HUES48 (cell line): ENCODE measurements around the gene CARF.
"Not testable (repeated sequence)": the region's sequence is repeated elsewhere in the genome, so short reads cannot be mapped to it uniquely, and the experiment has no call there.

ENCODE experiments used
- H3K27ac ChIP-seq: one replicate; pipeline ENCODE4 v1.7.0; 2013; ENCODE audit warnings: low read depth, low read length, inconsistent platforms
- H3K27me3 ChIP-seq: 2 replicates; pipeline ENCODE4 v1.6.1; 2013; ENCODE audit warnings: mild to moderate bottlenecking, low read length; ENCODE audit not compliant: control insufficient read depth, insufficient read depth
- H3K36me3 ChIP-seq: 2 replicates; pipeline ENCODE4 v1.6.1; 2013; ENCODE audit warnings: low read length; ENCODE audit not compliant: control insufficient read depth, insufficient read depth
- H3K4me1 ChIP-seq: 2 replicates; pipeline ENCODE4 v1.6.1; 2013; ENCODE audit warnings: mild to moderate bottlenecking, low read length; ENCODE audit not compliant: control insufficient read depth, insufficient read depth
- H3K4me3 ChIP-seq: 2 replicates; pipeline ENCODE4 v1.5.1; 2013; ENCODE audit warnings: mild to moderate bottlenecking, low read depth, low read length
- H3K9ac ChIP-seq: 2 replicates; pipeline ENCODE4 v1.6.1; 2013; ENCODE audit warnings: mild to moderate bottlenecking, low read depth, low read length, moderate library complexity
- H3K9me3 ChIP-seq: 2 replicates; pipeline ENCODE4 v1.6.1; 2013; ENCODE audit warnings: low read length; ENCODE audit not compliant: control insufficient read depth, insufficient read depth

CARF gene

DNA sequence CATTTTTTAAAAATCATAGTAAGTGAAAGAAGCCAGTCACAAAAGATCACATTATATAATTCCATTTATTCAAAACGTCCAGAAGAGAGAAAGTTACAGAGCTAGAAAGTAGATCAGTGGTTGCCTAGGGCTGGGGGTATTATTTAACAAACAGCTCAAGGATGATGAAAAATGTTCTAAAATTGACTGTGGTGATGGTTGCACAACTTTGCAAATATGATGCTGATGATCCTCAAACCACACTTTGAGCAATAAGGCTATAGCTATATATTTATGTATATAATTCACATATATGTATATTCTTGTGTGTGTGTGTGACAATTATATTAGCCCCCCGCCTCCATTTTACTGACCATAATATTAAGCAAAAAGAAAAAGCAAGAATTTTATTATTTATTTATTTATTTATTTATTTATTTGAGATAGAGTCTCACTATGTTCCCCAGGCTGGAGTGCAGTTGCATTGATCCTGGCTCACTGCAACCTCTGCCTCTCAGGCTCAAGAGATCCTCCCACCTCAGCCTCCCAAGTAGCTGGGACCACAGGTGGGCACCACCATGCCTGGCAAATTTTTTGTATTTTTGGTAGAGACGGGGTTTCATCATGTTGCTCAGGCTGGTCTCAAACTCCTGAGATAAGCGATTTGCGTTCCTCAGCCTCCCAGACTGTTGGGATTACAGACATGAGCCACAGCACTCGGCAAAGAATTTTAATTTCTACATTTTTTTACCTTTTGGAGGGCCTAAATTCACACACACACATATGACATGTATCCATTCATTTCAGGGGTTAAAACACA lies 2.5 kb upstream of the CARF start:
- no peaks in the 10 kb centered on the region for H3K4me1 ChIP-seq
- peaks cover 28% of the 10 kb centered on the region for H3K36me3 ChIP-seq
- no peak overlapping the region for H3K27ac ChIP-seq
- H3K9ac ChIP-seq = no peak overlapping the region
- H3K27me3 ChIP-seq = no peaks in the 10 kb centered on the region
- H3K9me3 ChIP-seq = no peaks in the 10 kb centered on the region
- H3K4me3 ChIP-seq = peak overlapping the region; percentile 99

DNA sequence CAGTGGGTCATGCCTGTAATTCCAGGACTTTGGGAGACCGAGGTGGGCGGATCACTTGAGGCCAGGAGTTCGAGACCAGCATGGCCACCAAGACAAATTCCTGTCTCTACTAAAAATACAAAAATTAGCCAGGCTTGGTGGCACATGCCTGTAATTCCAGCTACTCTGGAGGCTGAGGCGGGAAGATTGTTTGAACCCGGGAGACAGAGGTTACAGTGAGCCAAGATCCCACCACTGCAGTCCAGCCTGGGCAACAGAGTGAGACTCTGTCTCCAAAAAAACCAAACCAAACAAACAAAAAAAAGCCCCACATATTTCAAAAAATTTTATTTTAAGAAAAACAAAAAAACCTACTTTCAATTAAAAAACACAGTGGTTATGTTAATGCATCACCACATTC lies 1.8 kb upstream of the CARF start:
- not testable (repeated sequence) for H3K27ac ChIP-seq, H3K9me3 ChIP-seq, H3K4me1 ChIP-seq, H3K27me3 ChIP-seq
- Histone ChIP-seq H3K9ac (peak overlapping the region; percentile 88; the same call in 1 of the 2 replicates), H3K36me3 (peaks cover 27% of the 10 kb centered on the region), H3K4me3 (peak overlapping the region; percentile 99)

DNA sequence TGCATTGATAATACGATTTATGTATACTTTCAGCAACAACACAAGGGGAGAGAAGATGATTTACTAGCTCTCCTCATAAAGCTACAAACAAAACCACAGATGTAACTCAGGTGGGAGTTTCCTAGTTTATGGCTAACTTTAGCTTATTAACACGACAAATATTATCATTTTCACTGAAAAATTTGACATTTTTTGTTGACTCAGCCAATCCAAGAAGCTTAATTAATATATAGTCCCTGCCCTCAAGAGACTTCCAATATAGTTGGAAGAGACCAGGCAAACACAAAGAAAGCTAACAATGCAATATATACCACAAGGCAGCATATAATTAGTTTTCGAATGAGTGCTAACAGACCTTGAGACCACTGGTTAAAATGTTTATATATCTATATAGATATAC lies 1.4 kb upstream of the CARF start:
- no peaks in the 10 kb centered on the region for H3K4me1 ChIP-seq
- peaks cover 23% of the 10 kb centered on the region for H3K36me3 ChIP-seq
- no peaks in the 10 kb centered on the region for H3K9me3 ChIP-seq
- H3K9ac ChIP-seq = peak overlapping the region; percentile 88
- H3K4me3 ChIP-seq = peak overlapping the region; percentile 99
- no peak overlapping the region for H3K27ac ChIP-seq
- H3K27me3 ChIP-seq = no peaks in the 10 kb centered on the region

DNA sequence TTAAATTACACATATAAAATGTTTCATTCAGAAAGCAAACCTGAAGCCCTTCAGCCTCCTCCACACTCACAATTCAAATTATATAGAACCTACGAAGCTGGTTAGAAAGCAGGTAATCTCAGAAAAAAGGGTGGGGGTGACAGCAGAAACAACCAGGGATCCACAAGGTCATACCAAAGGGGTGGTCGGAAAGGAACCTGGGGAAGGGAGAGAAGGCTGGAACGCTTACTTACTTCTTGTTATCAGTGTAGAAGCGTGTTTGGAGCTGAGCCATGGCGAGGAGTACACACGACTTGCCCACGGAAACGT lies 918 bp upstream of the CARF start:
- Histone ChIP-seq H3K27ac (peak overlapping the region; percentile 92), H3K9me3 (no peaks in the 10 kb centered on the region), H3K4me3 (peak overlapping the region; percentile 99), H3K36me3 (peaks cover 18% of the 10 kb centered on the region), H3K4me1 (no peaks in the 10 kb centered on the region), H3K9ac (peak overlapping the region; percentile 88), H3K27me3 (no peaks in the 10 kb centered on the region)

DNA sequence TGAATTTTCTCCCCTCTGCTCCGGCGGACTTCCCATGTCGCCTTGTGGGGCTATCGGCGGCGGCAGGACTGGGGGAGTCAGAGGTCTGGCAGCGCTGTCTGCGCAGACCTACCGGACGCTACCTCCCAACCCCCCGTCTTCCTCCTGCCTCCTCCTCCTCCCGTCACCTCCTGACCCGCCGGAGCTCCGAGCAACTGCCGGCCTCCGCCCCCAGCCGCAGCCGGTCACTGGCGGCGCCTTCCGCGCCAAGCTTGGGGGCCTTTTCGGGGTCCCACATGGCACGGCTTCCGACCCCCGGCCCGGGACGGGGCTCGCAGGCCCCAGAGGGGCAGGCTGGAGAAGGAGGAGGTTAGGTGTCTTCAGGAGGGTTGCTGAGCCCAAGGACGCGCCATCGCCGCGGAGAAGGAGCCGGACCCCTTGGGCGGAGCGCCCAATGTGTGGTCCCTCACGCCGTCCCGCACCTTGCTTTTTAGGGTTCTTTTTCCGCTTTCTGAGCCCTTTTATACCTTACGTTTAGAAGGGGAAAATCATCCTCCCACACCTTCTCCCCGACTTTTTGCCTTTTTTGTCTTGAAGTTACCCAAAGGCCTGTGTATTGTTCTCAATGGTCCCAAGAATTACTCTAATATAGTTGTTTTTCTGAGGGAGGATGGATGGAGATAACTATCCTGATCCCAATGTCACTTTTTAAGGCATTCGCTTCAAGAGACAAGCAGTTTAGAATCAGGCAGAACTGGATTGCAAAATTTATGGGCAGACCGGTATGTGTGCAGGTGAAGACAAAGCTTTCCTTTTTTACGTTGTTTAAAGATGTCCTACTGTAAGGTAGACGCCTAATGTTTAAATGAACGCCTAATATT lies 497 bp downstream of the CARF start:
- H3K4me1 ChIP-seq, H3K27me3 ChIP-seq, H3K36me3 ChIP-seq, H3K9me3 ChIP-seq: not testable (repeated sequence)
- Histone ChIP-seq H3K27ac (peak overlapping the region; percentile 92), H3K9ac (peak overlapping the region; percentile 88; the same call in 1 of the 2 replicates), H3K4me3 (peak overlapping the region; percentile 99)

DNA sequence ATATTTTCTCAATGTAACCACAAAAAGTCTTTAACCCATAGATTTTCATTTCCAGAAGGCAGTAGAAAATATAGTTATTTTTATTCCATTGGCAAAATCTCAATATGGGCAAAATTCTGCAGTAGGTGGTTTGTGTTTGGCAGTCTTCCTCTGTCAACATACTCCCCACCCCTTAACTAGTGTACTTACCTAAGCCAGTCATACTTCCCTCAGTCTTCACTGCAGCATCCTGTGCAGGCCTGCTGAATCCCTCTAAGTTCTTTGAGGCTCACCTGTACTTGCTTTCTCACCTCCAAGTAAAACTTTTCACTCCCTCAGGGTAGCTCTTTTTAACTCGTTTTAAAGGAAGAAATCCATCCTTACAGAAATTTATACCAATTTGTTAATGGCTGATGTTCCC lies 6.8 kb downstream of the CARF start:
- Histone ChIP-seq H3K27ac (no peak overlapping the region), H3K9ac (no peak overlapping the region), H3K9me3 (no peaks in the 10 kb centered on the region), H3K27me3 (no peaks in the 10 kb centered on the region), H3K36me3 (no peaks in the 10 kb centered on the region), H3K4me3 (no peak overlapping the region), H3K4me1 (no peaks in the 10 kb centered on the region)

DNA sequence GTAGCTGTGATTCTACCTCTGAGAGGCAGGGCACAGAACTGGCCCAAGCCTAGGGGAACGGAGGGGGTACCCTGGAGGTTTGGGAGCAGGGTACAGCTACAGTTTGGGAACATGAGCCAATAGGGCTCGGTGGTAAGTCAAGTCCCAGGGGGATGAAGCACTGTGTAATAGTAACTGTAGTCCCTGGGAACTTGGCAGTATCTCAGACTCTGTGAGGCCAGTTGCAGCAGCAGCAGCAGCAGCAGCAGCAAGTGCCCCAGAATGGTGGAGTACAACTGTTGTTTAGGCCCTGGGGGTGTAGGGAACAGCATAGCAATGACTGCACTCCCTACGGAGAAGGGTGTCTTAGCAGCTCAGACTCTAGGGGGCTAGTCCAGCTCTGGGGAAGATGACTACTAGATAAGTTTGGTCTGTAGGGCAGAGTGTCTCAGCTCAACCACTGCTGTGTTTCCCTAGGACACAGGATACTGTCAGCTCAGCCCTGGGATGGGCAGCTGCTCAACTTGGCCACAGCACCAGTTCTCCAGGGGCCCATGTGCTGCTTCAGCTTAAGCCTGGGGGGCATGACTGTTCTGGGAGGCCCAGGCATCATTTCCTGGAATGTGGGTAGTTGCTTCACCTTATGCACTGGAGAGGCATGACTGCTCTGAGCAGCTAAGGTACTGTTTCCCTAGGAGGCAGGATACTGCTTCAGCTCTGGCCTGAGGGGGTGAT lies 20.5 kb downstream of the CARF start:
- Histone ChIP-seq H3K36me3 (no peaks in the 10 kb centered on the region), H3K9ac (no peak overlapping the region), H3K4me1 (no peaks in the 10 kb centered on the region), H3K4me3 (no peak overlapping the region), H3K27ac (no peak overlapping the region), H3K27me3 (no peaks in the 10 kb centered on the region), H3K9me3 (no peaks in the 10 kb centered on the region)

DNA sequence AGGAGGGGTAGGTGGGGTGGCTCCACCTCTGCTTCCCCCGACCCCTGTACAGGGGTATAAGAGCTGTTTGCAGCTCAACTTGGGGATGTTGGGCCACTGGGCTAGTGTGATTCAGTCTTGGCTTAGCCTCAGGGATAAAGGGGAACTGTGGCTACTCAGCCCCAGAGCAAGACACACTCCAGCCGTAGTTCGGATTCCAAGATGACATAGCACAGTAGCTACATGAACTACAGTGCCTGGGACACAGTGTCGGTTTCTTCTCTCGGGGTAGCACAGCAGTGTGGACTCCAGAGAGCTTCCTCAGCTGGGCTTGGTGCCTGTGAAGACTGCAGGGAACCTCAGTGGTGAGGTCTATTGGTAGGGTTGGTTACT lies 21.1 kb downstream of the CARF start:
- Histone ChIP-seq H3K4me1 (no peaks in the 10 kb centered on the region), H3K9ac (no peak overlapping the region), H3K4me3 (no peak overlapping the region), H3K36me3 (no peaks in the 10 kb centered on the region), H3K27ac (no peak overlapping the region), H3K27me3 (no peaks in the 10 kb centered on the region), H3K9me3 (no peaks in the 10 kb centered on the region)

DNA sequence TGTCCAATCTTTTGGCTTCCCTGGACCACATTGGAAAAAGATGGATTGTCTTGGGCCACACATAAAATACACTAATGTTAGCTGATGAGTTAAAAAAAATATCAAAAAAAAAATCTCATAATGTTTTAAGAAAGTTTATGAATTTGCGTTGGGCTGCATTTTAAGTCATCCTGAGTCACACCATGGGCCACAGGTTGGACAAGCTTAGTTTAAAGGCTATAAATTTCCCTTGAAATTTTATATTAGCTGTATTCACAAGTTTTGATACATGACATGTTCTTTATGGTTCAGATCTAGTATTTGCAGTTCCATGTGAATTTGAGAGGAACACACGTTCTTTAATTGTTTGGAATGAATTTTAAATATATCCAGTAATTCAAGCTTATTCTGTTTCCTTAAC lies 21.9 kb downstream of the CARF start:
- Histone ChIP-seq H3K9ac (no peak overlapping the region), H3K4me3 (no peak overlapping the region), H3K9me3 (no peaks in the 10 kb centered on the region), H3K36me3 (no peaks in the 10 kb centered on the region), H3K27me3 (no peaks in the 10 kb centered on the region), H3K4me1 (no peaks in the 10 kb centered on the region), H3K27ac (no peak overlapping the region)

DNA sequence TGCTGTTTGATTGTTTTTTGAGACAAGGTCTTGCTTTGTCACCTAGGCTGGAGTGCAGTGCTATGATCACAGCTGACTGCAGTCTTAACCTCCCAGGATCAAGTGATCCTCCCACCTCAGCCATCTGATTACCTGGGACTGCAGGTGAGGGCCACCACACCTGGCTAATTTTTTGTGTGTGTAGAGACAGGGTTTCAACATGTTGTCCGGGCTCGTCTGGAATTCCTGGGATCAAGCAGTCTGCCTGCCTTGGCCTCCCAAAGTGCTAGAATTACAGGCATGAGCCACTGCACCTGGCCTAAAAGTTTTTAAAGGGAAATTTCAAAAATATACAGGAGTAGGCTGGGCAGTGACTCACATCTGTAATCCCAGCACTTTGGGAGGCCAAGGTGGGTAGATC lies 22.4 kb downstream of the CARF start:
- Histone ChIP-seq H3K9me3 (no peaks in the 10 kb centered on the region), H3K27me3 (no peaks in the 10 kb centered on the region), H3K36me3 (no peaks in the 10 kb centered on the region), H3K4me3 (no peak overlapping the region), H3K9ac (no peak overlapping the region), H3K27ac (no peak overlapping the region), H3K4me1 (no peaks in the 10 kb centered on the region)

DNA sequence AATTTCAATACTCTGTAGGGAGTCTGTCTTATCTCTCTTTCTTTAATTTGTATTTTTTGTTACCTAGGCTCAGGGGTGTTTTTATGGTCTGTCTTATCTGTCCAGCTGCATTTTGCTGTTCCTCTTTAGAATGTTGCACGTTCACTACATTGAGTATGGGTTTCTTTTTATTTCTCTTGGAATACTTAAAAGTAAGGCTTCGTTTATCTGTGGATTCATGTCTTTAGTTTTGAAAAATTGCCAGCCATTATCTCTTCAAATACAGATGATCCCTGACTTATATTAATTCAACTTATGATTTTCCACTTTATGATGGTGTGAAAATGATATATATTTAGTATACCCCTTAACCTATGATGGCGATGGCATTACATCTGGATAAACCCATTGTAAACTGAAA lies 26.9 kb downstream of the CARF start:
- Histone ChIP-seq H3K4me1 (no peaks in the 10 kb centered on the region), H3K4me3 (no peak overlapping the region), H3K27ac (no peak overlapping the region), H3K9me3 (no peaks in the 10 kb centered on the region), H3K9ac (no peak overlapping the region), H3K36me3 (no peaks in the 10 kb centered on the region), H3K27me3 (no peaks in the 10 kb centered on the region)
